Central memory CD4-positive, alpha-beta T cell (primary cell): Measurements from ENCODE around the gene SIM2.

Experiments
- DNase-seq: peaks from one replicate; pipeline ENCODE4 v3.0.0; 2022

The SIM2 gene

GRCh38 chr21:36717976-36718375, 19.1 kb downstream of the SIM2 start:
- no peak for DNase-seq

GRCh38 chr21:36718951-36719501, 20.1 kb downstream of the SIM2 start:
- DNase-seq, result no peak

GRCh38 chr21:36719614-36720013, 20.7 kb downstream of the SIM2 start:
- DNase-seq, result no peak

GRCh38 chr21:36721817-36722216, 22.9 kb downstream of the SIM2 start:
- DNase-seq, result no peak

- DNase-seq, result no peak
Measured at GRCh38 chr21:36722370-36723368, 23.8 kb downstream of the SIM2 start.

- DNase-seq, result no peak
Measured at GRCh38 chr21:36723371-36723881, 24.5 kb downstream of the SIM2 start.

GRCh38 chr21:36724660-36725059, 25.7 kb downstream of the SIM2 start:
- no peak for DNase-seq

GRCh38 chr21:36725793-36726386, 27.0 kb downstream of the SIM2 start:
- no peak for DNase-seq

- DNase-seq, result no peak
Measured at GRCh38 chr21:36727866-36728265, 29.0 kb downstream of the SIM2 start.

- DNase-seq, result no peak
Measured at GRCh38 chr21:36728371-36729111, 29.6 kb downstream of the SIM2 start.

GRCh38 chr21:36729310-36729970, 30.5 kb downstream of the SIM2 start:
- DNase-seq, result no peak

- DNase-seq, result no peak
Measured at GRCh38 chr21:36730291-36731281, 31.7 kb downstream of the SIM2 start.

GRCh38 chr21:36732217-36732616, 33.3 kb downstream of the SIM2 start:
- DNase-seq, result no peak

GRCh38 chr21:36732761-36733160, 33.8 kb downstream of the SIM2 start:
- DNase-seq, result no peak

GRCh38 chr21:36733857-36734256, 34.9 kb downstream of the SIM2 start:
- no peak for DNase-seq

- no peak for DNase-seq
Measured at GRCh38 chr21:36734367-36735200, 35.7 kb downstream of the SIM2 start.

- DNase-seq, result no peak
Measured at GRCh38 chr21:36735201-36735515, 36.2 kb downstream of the SIM2 start.

GRCh38 chr21:36735724-36736320, 36.9 kb downstream of the SIM2 start:
- DNase-seq, result no peak

- no peak for DNase-seq
Measured at GRCh38 chr21:36738489-36739126, 39.7 kb downstream of the SIM2 start.
